IMR-90 (cell line): ENCODE measurements around the gene TYRP1. TPM values are rescaled to one million over a fixed set of nuclear protein-coding genes. Genes with fewer than 3 reads are reported as not detected.

Experiments used
- ATAC-seq: fragments of 200-7000 bp; cut with Tn5 transposase; 2 replicates; pipeline ENCODE4 v1.9.1; 2020; ENCODE audit warnings: low read depth, mild to moderate bottlenecking, moderate library complexity
- BruUV-seq: library from RNA; stranded (reverse); fragments of 400-500 nt; replicated peaks from 2 replicates; lab custom pipeline; 2021; lab: Mats Ljungman, UMichigan
- CTCF ChIA-PET: fragments of 300-600 bp; formaldehyde crosslinking; extraction: SDS; loops from one replicate; lab custom pipeline; 2021; ENCODE audit warnings: antibody characterized with exemption; lab: Yijun Ruan, JAX
- POLR2A ChIA-PET: fragments of 300-600 bp; sonication (Branson Sonifier 250); formaldehyde crosslinking; loops from one replicate; lab custom pipeline; 2022; ENCODE audit warnings: antibody characterized with exemption; ENCODE audit not compliant: unreplicated experiment; lab: Charles Lee
- DNase-seq: peaks from one replicate; pipeline ENCODE4 v3.0.0; 2013
- H2AFZ ChIP-seq: replicated peaks from 2 replicates; pipeline ENCODE3; 2013; ENCODE audit warnings: low read length, mild to moderate bottlenecking; ENCODE audit not compliant: poor library complexity
- H2AK5ac ChIP-seq: 2 replicates; pipeline ENCODE4 v1.6.1; 2013; ENCODE audit warnings: low read depth, low read length, inconsistent platforms
- H2AK9ac ChIP-seq: replicated peaks from 2 replicates; pipeline ENCODE3; 2013; ENCODE audit warnings: mild to moderate bottlenecking, low read depth, low read length, moderate library complexity; ENCODE audit not compliant: poor library complexity
- H2BK120ac ChIP-seq: 2 replicates; pipeline ENCODE4 v1.6.1; 2013; ENCODE audit warnings: low read depth, low read length, inconsistent platforms
- H2BK15ac ChIP-seq: 3 replicates; pipeline ENCODE4 v1.6.1; 2013; ENCODE audit warnings: low read depth, low read length, inconsistent platforms
- H2BK20ac ChIP-seq: 2 replicates; pipeline ENCODE4 v1.6.1; 2013; ENCODE audit warnings: low read depth, mild to moderate bottlenecking, inconsistent platforms, low read length, moderate library complexity
- H2BK5ac ChIP-seq: 2 replicates; pipeline ENCODE4 v1.6.1; 2013; ENCODE audit warnings: mild to moderate bottlenecking, low read depth, low read length, inconsistent platforms; ENCODE audit not compliant: poor library complexity, severe bottlenecking
- H3K14ac ChIP-seq: replicated peaks from 2 replicates; pipeline ENCODE4 v1.6.1; 2013; ENCODE audit warnings: low read depth, low read length, inconsistent platforms
- H3K18ac ChIP-seq: 2 replicates; pipeline ENCODE4 v1.6.1; 2013; ENCODE audit warnings: low read depth, low read length, control low read depth
- H3K23ac ChIP-seq: 2 replicates; pipeline ENCODE4 v1.6.1; 2013; ENCODE audit warnings: low read depth, low read length, inconsistent platforms
- H3K27ac ChIP-seq: 2 replicates; pipeline ENCODE4 v1.5.1; 2013; ENCODE audit warnings: mild to moderate bottlenecking, control low read depth, low read length; ENCODE audit not compliant: insufficient read depth
- H3K27me3 ChIP-seq: 2 replicates; pipeline ENCODE4 v1.6.1; 2013; ENCODE audit warnings: low read length; ENCODE audit not compliant: control insufficient read depth, insufficient read depth
- H3K36me3 ChIP-seq: 2 replicates; pipeline ENCODE4 v1.6.1; 2013; ENCODE audit warnings: low read length, mixed read lengths; ENCODE audit not compliant: control insufficient read depth, insufficient read depth
- H3K4ac ChIP-seq: 2 replicates; pipeline ENCODE4 v1.6.1; 2013; ENCODE audit warnings: low read depth, low read length, inconsistent platforms
- H3K4me1 ChIP-seq: 2 replicates; pipeline ENCODE4 v1.6.1; 2013; ENCODE audit warnings: low read length, mixed read lengths; ENCODE audit not compliant: control insufficient read depth, insufficient read depth
- H3K4me2 ChIP-seq: 2 replicates; pipeline ENCODE4 v1.6.1; 2013; ENCODE audit warnings: low read depth, mild to moderate bottlenecking, control low read depth, low read length, moderate library complexity
- H3K4me3 ChIP-seq: 2 replicates; pipeline ENCODE4 v1.5.1; 2013; ENCODE audit warnings: low read depth, mild to moderate bottlenecking, control low read depth, low read length, moderate library complexity; ENCODE audit not compliant: insufficient read depth
- H3K56ac ChIP-seq: 2 replicates; pipeline ENCODE4 v1.6.1; 2013; ENCODE audit warnings: low read length, inconsistent platforms; ENCODE audit not compliant: insufficient read depth; ENCODE audit errors: extremely low read depth
- H3K79me1 ChIP-seq, 2 experiments: 2 replicates each; pipeline ENCODE4 v1.6.1; 2013; ENCODE audit warnings: low read length in 2 of 2, inconsistent platforms in 1 of 2, low read depth in 1 of 2
- H3K9ac ChIP-seq: 2 replicates; pipeline ENCODE4 v1.6.1; 2013; ENCODE audit warnings: low read depth, low read length, control low read depth
- H3K9me1 ChIP-seq: 2 replicates; pipeline ENCODE4 v1.6.1; 2013; ENCODE audit warnings: low read length, inconsistent platforms; ENCODE audit not compliant: insufficient read depth
- H3K9me3 ChIP-seq: 2 replicates; pipeline ENCODE4 v1.6.1; 2013; ENCODE audit warnings: low read length; ENCODE audit not compliant: control insufficient read depth, insufficient read depth
- H4K20me1 ChIP-seq: 2 replicates; pipeline ENCODE4 v1.6.1; 2013; ENCODE audit warnings: low read length, inconsistent platforms; ENCODE audit not compliant: insufficient read depth
- H4K5ac ChIP-seq: 2 replicates; pipeline ENCODE4 v1.6.1; 2013; ENCODE audit warnings: mild to moderate bottlenecking, low read depth, low read length, control low read depth
- H4K8ac ChIP-seq, 2 experiments: 2 replicates each; pipeline ENCODE4 v1.6.1; 2013; ENCODE audit warnings: low read depth in 2 of 2, low read length in 2 of 2, control low read depth in 1 of 2, inconsistent platforms in 1 of 2
- H4K91ac ChIP-seq: 2 replicates; pipeline ENCODE4 v1.6.1; 2013; ENCODE audit warnings: low read depth, low read length, inconsistent platforms; ENCODE audit not compliant: insufficient read depth
- BHLHE40 ChIP-seq: fragments of 150-350 bp; IDR thresholded peaks from 2 replicates; pipeline ENCODE4 v1.6.1; 2016; ENCODE audit warnings: mild to moderate bottlenecking, low read depth, low read length
- CEBPB ChIP-seq: IDR thresholded peaks from 2 replicates; pipeline ENCODE4 v1.6.1; 2012; ENCODE audit warnings: low read depth, low read length, improper control_type of control experiment
- CHD1 ChIP-seq: IDR thresholded peaks from 2 replicates; pipeline ENCODE4 v1.6.1; 2012; ENCODE audit warnings: low read depth, low read length, improper control_type of control experiment
- FOS ChIP-seq: fragments of 150-350 bp; IDR thresholded peaks from 2 replicates; pipeline ENCODE4 v1.6.1; 2016; ENCODE audit warnings: low read depth, low read length
- MAFK ChIP-seq: IDR thresholded peaks from 2 replicates; pipeline ENCODE4 v1.6.1; 2012; ENCODE audit warnings: low read depth, low read length, improper control_type of control experiment
- MAZ ChIP-seq: IDR thresholded peaks from 2 replicates; pipeline ENCODE4 v1.6.1; 2012; ENCODE audit warnings: low read depth, mild to moderate bottlenecking, low read length, improper control_type of control experiment, moderate library complexity, borderline replicate concordance
- MXI1 ChIP-seq: IDR thresholded peaks from 2 replicates; pipeline ENCODE4 v1.6.1; 2012; ENCODE audit warnings: low read depth, mild to moderate bottlenecking, low read length, moderate library complexity, borderline replicate concordance
- NFE2L2 ChIP-seq: fragments of 150-350 bp; IDR thresholded peaks from 2 replicates; pipeline ENCODE4 v1.6.1; 2016; ENCODE audit warnings: low read depth, mild to moderate bottlenecking, low read length
- POLR2A ChIP-seq: IDR thresholded peaks from 2 replicates; pipeline ENCODE4 v1.6.1; 2012; ENCODE audit warnings: mild to moderate bottlenecking, low read depth, low read length
- RAD21 ChIP-seq: IDR thresholded peaks from 2 replicates; pipeline ENCODE4 v1.6.1; 2012; ENCODE audit warnings: low read length, improper control_type of control experiment
- RCOR1 ChIP-seq: IDR thresholded peaks from 2 replicates; pipeline ENCODE4 v1.6.1; 2012; ENCODE audit warnings: mild to moderate bottlenecking, low read length, improper control_type of control experiment; ENCODE audit not compliant: insufficient replicate concordance
- RFX5 ChIP-seq: IDR thresholded peaks from 2 replicates; pipeline ENCODE4 v1.8.0; 2012; ENCODE audit warnings: low read depth, mild to moderate bottlenecking, low read length, moderate library complexity
- dilution Hi-C: fragments of 300-500 bp; cut with HindIII; formaldehyde crosslinking; loops from one replicate; pipeline ENCODE4 v1.14.3; 2018; ENCODE audit warnings: low sequenced_read_pairs; ENCODE audit not compliant: unreplicated experiment
- in situ Hi-C: fragments of 300-500 bp; cut with MboI; formaldehyde crosslinking; loops from 3 replicates; pipeline ENCODE4 v1.14.3; 2019; ENCODE audit warnings: low sequenced_read_pairs, inconsistent platforms, mixed read lengths
- intact Hi-C: fragments of 100-400 bp; cut with micrococcal nuclease; formaldehyde crosslinking; loops from 2 replicates; pipeline ENCODE4 v1.10.0; 2022
- polyA plus RNA-seq, 3 experiments: library from polyadenylated mRNA; depleted of rRNA; stranded (reverse); fragments of >200 nt; gene quantifications; 2 replicates each; pipeline ENCODE4 v1.2.3, GENCODE V29; 2012; ENCODE audit warnings: low replicate concordance in 1 of 3
- total RNA-seq: library from RNA; depleted of rRNA; stranded (reverse); fragments of >200 nt; gene quantifications from 2 replicates; pipeline ENCODE4 v1.2.3, GENCODE V29; 2012
- TF ChIP-seq, protein P1 (sequence below): fragments of 150-350 bp; IDR thresholded peaks from 2 replicates; pipeline ENCODE4 v1.6.1; 2017; ENCODE audit warnings: mild to moderate bottlenecking, antibody characterized with exemption, low read length, low read depth
- TF ChIP-seq, protein P2 (sequence below): fragments of 150-350 bp; IDR thresholded peaks from 2 replicates; pipeline ENCODE4 v1.6.1; 2016; ENCODE audit warnings: low read depth, mild to moderate bottlenecking, low read length, moderate library complexity, borderline replicate concordance
- TF ChIP-seq, protein P3 (sequence below): conservative IDR thresholded peaks from 2 replicates; pipeline ENCODE4 v1.5.1; 2012; ENCODE audit warnings: mild to moderate bottlenecking, low read depth, low read length, improper control_type of control experiment

TYRP1 gene
- total and polyA plus RNA-seq, 2 of the 4 experiments (the other 2 are of a cell fraction), result 0.60 to 0.90 TPM

DNA sequence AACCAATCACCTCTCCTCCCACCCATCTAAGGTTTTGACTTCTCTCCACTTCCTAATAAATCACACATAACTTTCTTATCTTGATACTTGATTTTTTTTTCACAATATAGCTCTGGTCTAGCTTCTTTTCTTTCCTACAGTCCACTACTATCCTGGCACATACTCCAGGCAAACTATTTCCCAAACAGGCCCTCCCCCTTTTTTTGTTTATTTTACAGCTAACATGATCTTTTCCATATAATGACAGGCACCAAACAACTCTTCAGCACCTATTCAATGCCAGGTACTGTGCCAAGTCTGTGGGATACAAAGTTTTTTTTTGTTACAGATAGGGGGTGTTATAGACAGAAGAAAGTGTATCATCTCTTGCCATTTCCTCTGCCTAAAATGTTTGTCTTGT is 7.9 kb downstream of the TYRP1 start:
- ChIA-PET POLR2A (no interaction called here), CTCF (interaction anchor here (0.6 kb wide), 1 partner anchor 33 kb away, joined by 3 read pairs; no protein-coding TSS in a partner anchor)
- Histone ChIP-seq H3K18ac (no peak overlapping the region), H2AK5ac (no peak overlapping the region), H4K91ac (no peak overlapping the region), H2BK120ac (no peak overlapping the region), H3K4me3 (no peak overlapping the region), H3K27me3 (no peaks in the 10 kb centered on the region), H3K9ac (no peak overlapping the region), H3K56ac (no peak overlapping the region), H3K4me1 (no peaks in the 10 kb centered on the region; the same call in none of the 2 replicates), H4K20me1 (no peaks in the 10 kb centered on the region), H3K79me1 (no peaks in the 10 kb centered on the region), H2BK15ac (no peak overlapping the region), H2AK9ac (no peak overlapping the region), H3K4ac (no peak overlapping the region), H3K9me1 (no peaks in the 10 kb centered on the region), H2AFZ (no peak overlapping the region), H2BK20ac (no peak overlapping the region), H4K8ac (no peak overlapping the region), H3K23ac (no peak overlapping the region), H2BK5ac (no peak overlapping the region), H4K5ac (no peak overlapping the region), H3K27ac (no peak overlapping the region), H3K14ac (no peak overlapping the region), H3K36me3 (no peaks in the 10 kb centered on the region), H3K4me2 (no peak overlapping the region), H3K9me3 (no peaks in the 10 kb centered on the region)
- DNase-seq (no peak), ATAC-seq (no peak)
- no TSS peak for BruUV-seq
- intact Hi-C loops, result loop anchor here (5.0 kb wide), 2 partner anchors 386 to 1726 kb away; no protein-coding TSS in a partner anchor
- TF ChIP-seq POLR2A, result no peak
- TF ChIP-seq, protein P1, sequence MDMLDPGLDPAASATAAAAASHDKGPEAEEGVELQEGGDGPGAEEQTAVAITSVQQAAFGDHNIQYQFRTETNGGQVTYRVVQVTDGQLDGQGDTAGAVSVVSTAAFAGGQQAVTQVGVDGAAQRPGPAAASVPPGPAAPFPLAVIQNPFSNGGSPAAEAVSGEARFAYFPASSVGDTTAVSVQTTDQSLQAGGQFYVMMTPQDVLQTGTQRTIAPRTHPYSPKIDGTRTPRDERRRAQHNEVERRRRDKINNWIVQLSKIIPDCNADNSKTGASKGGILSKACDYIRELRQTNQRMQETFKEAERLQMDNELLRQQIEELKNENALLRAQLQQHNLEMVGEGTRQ, result no peak
- no peak for TF ChIP-seq CHD1
- TF ChIP-seq FOS, result no peak
- TF ChIP-seq RCOR1, result no peak
- TF ChIP-seq MAFK, result no peak
- TF ChIP-seq, protein P2, sequence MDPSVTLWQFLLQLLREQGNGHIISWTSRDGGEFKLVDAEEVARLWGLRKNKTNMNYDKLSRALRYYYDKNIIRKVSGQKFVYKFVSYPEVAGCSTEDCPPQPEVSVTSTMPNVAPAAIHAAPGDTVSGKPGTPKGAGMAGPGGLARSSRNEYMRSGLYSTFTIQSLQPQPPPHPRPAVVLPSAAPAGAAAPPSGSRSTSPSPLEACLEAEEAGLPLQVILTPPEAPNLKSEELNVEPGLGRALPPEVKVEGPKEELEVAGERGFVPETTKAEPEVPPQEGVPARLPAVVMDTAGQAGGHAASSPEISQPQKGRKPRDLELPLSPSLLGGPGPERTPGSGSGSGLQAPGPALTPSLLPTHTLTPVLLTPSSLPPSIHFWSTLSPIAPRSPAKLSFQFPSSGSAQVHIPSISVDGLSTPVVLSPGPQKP, result no peak
- TF ChIP-seq RFX5, result no peak
- no peak for TF ChIP-seq MXI1
- no peak for TF ChIP-seq CEBPB
- TF ChIP-seq, protein P3, sequence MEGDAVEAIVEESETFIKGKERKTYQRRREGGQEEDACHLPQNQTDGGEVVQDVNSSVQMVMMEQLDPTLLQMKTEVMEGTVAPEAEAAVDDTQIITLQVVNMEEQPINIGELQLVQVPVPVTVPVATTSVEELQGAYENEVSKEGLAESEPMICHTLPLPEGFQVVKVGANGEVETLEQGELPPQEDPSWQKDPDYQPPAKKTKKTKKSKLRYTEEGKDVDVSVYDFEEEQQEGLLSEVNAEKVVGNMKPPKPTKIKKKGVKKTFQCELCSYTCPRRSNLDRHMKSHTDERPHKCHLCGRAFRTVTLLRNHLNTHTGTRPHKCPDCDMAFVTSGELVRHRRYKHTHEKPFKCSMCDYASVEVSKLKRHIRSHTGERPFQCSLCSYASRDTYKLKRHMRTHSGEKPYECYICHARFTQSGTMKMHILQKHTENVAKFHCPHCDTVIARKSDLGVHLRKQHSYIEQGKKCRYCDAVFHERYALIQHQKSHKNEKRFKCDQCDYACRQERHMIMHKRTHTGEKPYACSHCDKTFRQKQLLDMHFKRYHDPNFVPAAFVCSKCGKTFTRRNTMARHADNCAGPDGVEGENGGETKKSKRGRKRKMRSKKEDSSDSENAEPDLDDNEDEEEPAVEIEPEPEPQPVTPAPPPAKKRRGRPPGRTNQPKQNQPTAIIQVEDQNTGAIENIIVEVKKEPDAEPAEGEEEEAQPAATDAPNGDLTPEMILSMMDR, result no peak
- no peak for TF ChIP-seq MAZ
- no peak for TF ChIP-seq RAD21
- no peak for TF ChIP-seq NFE2L2
- TF ChIP-seq BHLHE40, result no peak
- dilution Hi-C loops, result no loop called here
- in situ Hi-C loops, result no loop called here
